ENCODE results near the gene ZNF415. TPM values are rescaled to one million over a fixed set of nuclear protein-coding genes. Genes with fewer than 3 reads are reported as not detected.

The ZNF415 gene
- polyA plus RNA-seq, 1 donor (not counting 4 experiments of a cell fraction or from before 2014, with no cell fraction given): 5.2 TPM

- Histone ChIP-seq H2AFZ (ENCODE audit: control insufficient read depth, low read length) (no peak overlapping the region), H3K27me3 (ENCODE audit: control insufficient read depth, extremely low read depth, insufficient read depth, low read length) (no peaks in the 10 kb centered on the region), H3K79me2 (ENCODE audit: control insufficient read depth, insufficient read depth, low read length) (peaks cover 2% of the 10 kb centered on the region), H3K4me3 (ENCODE audit: control insufficient read depth in 2 of 3, extremely low read depth in 1 of 3, insufficient read depth in 2 of 3, low read depth in 1 of 3, low read length in 3 of 3) (no peak overlapping the region), H3K9me3 (ENCODE audit: control insufficient read depth, low read depth, low read length) (no peaks in the 10 kb centered on the region), H3K4me2 (ENCODE audit: control insufficient read depth, extremely low read depth, insufficient read depth, low read depth, low read length) (no peak overlapping the region), H3K4me1 (ENCODE audit: control insufficient read depth, extremely low read depth, insufficient read depth, low read length) (no peaks in the 10 kb centered on the region), H3K36me3 (ENCODE audit: control insufficient read depth in 2 of 2, extremely low read depth in 1 of 2, insufficient read depth in 2 of 2, low read length in 2 of 2) (no peaks in the 10 kb centered on the region), H3K9ac (ENCODE audit: control insufficient read depth, extremely low read depth, insufficient read depth, low read length) (no peak overlapping the region), H4K20me1 (ENCODE audit: control insufficient read depth, extremely low read depth, insufficient read depth, low read length) (no peaks in the 10 kb centered on the region), H3K27ac (ENCODE audit: control insufficient read depth, insufficient read depth, low read length) (no peak overlapping the region), H3K9me1 (ENCODE audit: control insufficient read depth, extremely low read depth, insufficient read depth, low read length) (no peaks in the 10 kb centered on the region)
- TF ChIP-seq EZH2 (IDR thresholded peaks at IDR 0.05; ENCODE audit: low read length) (no peak), CTCF (optimal IDR thresholded peaks at IDR 0.05 in 1 of 3, IDR thresholded peaks at IDR 0.05 in 1 of 3, conservative IDR thresholded peaks at IDR 0.05 in 1 of 3; ENCODE audit: extremely low read depth in 1 of 3, insufficient read depth in 2 of 3, low read length in 3 of 3) (no peak)
- dilution Hi-C loops (cut with MboI; ENCODE audit: extremely low pct_ligation_motif_present, low sequenced_read_pairs): no loop called here
- DNase-seq (ENCODE audit: low read depth, low spot score): no peak
- no peak for FAIRE-seq
These were observed 9.3 kb downstream of the ZNF415 start for GRCh38 chr19:53123400-53123799.

- no peak overlapping the region for H2AFZ ChIP-seq (ENCODE audit: control insufficient read depth, low read length)
- FAIRE-seq: no peak
- H3K4me3 ChIP-seq (ENCODE audit: control insufficient read depth in 2 of 3, extremely low read depth in 1 of 3, insufficient read depth in 2 of 3, low read depth in 1 of 3, low read length in 3 of 3): no peak overlapping the region
- no peaks in the 10 kb centered on the region for H3K4me1 ChIP-seq (ENCODE audit: control insufficient read depth, extremely low read depth, insufficient read depth, low read length)
- no peaks in the 10 kb centered on the region for H3K79me2 ChIP-seq (ENCODE audit: control insufficient read depth, insufficient read depth, low read length)
- TF ChIP-seq CTCF (optimal IDR thresholded peaks at IDR 0.05 in 1 of 3, IDR thresholded peaks at IDR 0.05 in 1 of 3, conservative IDR thresholded peaks at IDR 0.05 in 1 of 3; ENCODE audit: extremely low read depth in 1 of 3, insufficient read depth in 2 of 3, low read length in 3 of 3): no peak
- no peak for TF ChIP-seq EZH2 (IDR thresholded peaks at IDR 0.05; ENCODE audit: low read length)
- H3K4me2 ChIP-seq (ENCODE audit: control insufficient read depth, extremely low read depth, insufficient read depth, low read depth, low read length): no peak overlapping the region
- no peaks in the 10 kb centered on the region for H3K27me3 ChIP-seq (ENCODE audit: control insufficient read depth, extremely low read depth, insufficient read depth, low read length)
- no peak overlapping the region for H3K9ac ChIP-seq (ENCODE audit: control insufficient read depth, extremely low read depth, insufficient read depth, low read length)
- H3K27ac ChIP-seq (ENCODE audit: control insufficient read depth, insufficient read depth, low read length): no peak overlapping the region
- peaks cover 8% of the 10 kb centered on the region for H3K9me3 ChIP-seq (ENCODE audit: control insufficient read depth, low read depth, low read length)
- no peak for DNase-seq (ENCODE audit: low read depth, low spot score)
- dilution Hi-C loops (cut with MboI; ENCODE audit: extremely low pct_ligation_motif_present, low sequenced_read_pairs): no loop called here
- no peaks in the 10 kb centered on the region for H3K9me1 ChIP-seq (ENCODE audit: control insufficient read depth, extremely low read depth, insufficient read depth, low read length)
- peaks cover 0 to 8% of the 10 kb centered on the region in 2 experiments for H3K36me3 ChIP-seq (ENCODE audit: control insufficient read depth in 2 of 2, extremely low read depth in 1 of 2, insufficient read depth in 2 of 2, low read length in 2 of 2)
- H4K20me1 ChIP-seq (ENCODE audit: control insufficient read depth, extremely low read depth, insufficient read depth, low read length): no peaks in the 10 kb centered on the region
These were observed 20.4 kb downstream of the ZNF415 start for GRCh38 chr19:53112286-53112685.
